HepG2 (cell line): ENCODE measurements around the gene CCDC183. TPM values are rescaled to one million over a fixed set of nuclear protein-coding genes. Genes with fewer than 3 reads are reported as not detected.
"Not testable (repeated sequence)": the region's sequence is repeated elsewhere in the genome, so short reads cannot be mapped to it uniquely, and the experiment has no call there.

Experiments
- HNF1A ChIP-seq, 2 experiments: sonication (generic) in 1 of 2; formaldehyde crosslinking in 1 of 2; IDR thresholded peaks; 2 replicates each; pipeline versions ENCODE4 v1.4.0 to v1.6.1; 2016 to 2020; ENCODE audit warnings: borderline replicate concordance in 1 of 2, low read depth in 1 of 2, mild to moderate bottlenecking in 1 of 2, missing genetic modification reagents in 1 of 2
- PHF21A ChIP-seq: sonication (generic); formaldehyde crosslinking; IDR thresholded peaks from 2 replicates; pipeline ENCODE4 v1.5.0; 2020; ENCODE audit warnings: mild to moderate bottlenecking, missing genetic modification reagents
- ZBTB40 ChIP-seq, 2 experiments: fragments of 450-650 bp in 1 of 2; sonication (generic) in 1 of 2; formaldehyde crosslinking in 1 of 2; IDR thresholded peaks; 2 replicates each; pipeline versions ENCODE4 v1.6.1 to v1.8.0; 2016 to 2022; ENCODE audit warnings: antibody characterized with exemption in 1 of 2, mild to moderate bottlenecking in 1 of 2, missing genetic modification reagents in 1 of 2
- ZNF615 ChIP-seq: sonication (generic); formaldehyde crosslinking; IDR thresholded peaks from 2 replicates; pipeline ENCODE4 v1.5.0; 2020; ENCODE audit warnings: mild to moderate bottlenecking, missing genetic modification reagents, borderline replicate concordance
- ZNF687 ChIP-seq: sonication (generic); formaldehyde crosslinking; IDR thresholded peaks from 2 replicates; pipeline ENCODE4 v1.5.1; 2020; ENCODE audit warnings: mild to moderate bottlenecking, missing genetic modification reagents, moderate library complexity
- ZNF746 ChIP-seq: sonication (generic); formaldehyde crosslinking; IDR thresholded peaks from 2 replicates; pipeline ENCODE4 v1.8.0; 2022; ENCODE audit warnings: mild to moderate bottlenecking, missing genetic modification reagents
- polyA plus RNA-seq, 8 experiments: library from polyadenylated mRNA; depleted of rRNA in 3 of 8; stranded (reverse) in 7 of 8; unstranded in 1 of 8; fragments of >200 nt; fragmentation: Illumina TruSeq in 4 of 8; extraction: Trizol in 4 of 8; gene quantifications; 2 replicates each; pipeline versions ENCODE4 v1.2.1 to v1.2.3, GENCODE V29; 2011 to 2016; ENCODE audit warnings: low read depth in 4 of 8, missing spikeins in 1 of 8, mixed read lengths in 1 of 8; ENCODE audit not compliant: insufficient read depth in 1 of 8
- total RNA-seq, 5 experiments: library from RNA; depleted of rRNA; stranded (reverse); fragments of >200 nt; fragmentation: Illumina TruSeq; extraction: Trizol; gene quantifications; 2 replicates each; pipeline ENCODE4 v1.2.3, GENCODE V29; 2016; ENCODE audit warnings: low read depth in 1 of 5

Gene CCDC183
- total and polyA plus RNA-seq, 2 of the 13 experiments (the other 11 are each of a cell fraction or from before 2014, with no cell fraction given) = 5.0 to 66.4 TPM

GRCh38 chr9:136788644-136789522, 7.3 kb upstream of the CCDC183 start (continued):
- not testable (repeated sequence) for TF ChIP-seq ZBTB40 (IDR thresholded peaks at IDR 0.05)
- peak; percentile 35; the same call in 1 of the 2 replicates for TF ChIP-seq ZBTB40 (CRISPR knock-in tag; IDR thresholded peaks at IDR 0.05)
- peak; percentile 82 for TF ChIP-seq HNF1A (IDR thresholded peaks at IDR 0.05; ENCODE audit: low read depth)
- TF ChIP-seq HNF1A (CRISPR knock-in tag; IDR thresholded peaks at IDR 0.05; ENCODE audit: borderline replicate concordance) = peak; percentile 97
- peak; percentile 16; the same call in 1 of the 2 replicates for TF ChIP-seq ZNF615
- peak; percentile 77 for TF ChIP-seq PHF21A (CRISPR knock-in tag)
- peak; percentile 57; the same call in 1 of the 2 replicates for TF ChIP-seq ZNF746 (CRISPR knock-in tag)
- peak; percentile 50; the same call in 1 of the 2 replicates for TF ChIP-seq ZNF687
